WERI-Rb-1 (cell line): ENCODE results near the gene TTLL12.

Experiments
- DNase-seq: peaks from one replicate; pipeline ENCODE4 v3.0.0-alpha.2; 2020
- H3K27ac ChIP-seq: fragments of 250-450 bp; sonication (Bioruptor Pico); 2 replicates; pipeline ENCODE4 v1.5.1; 2020; ENCODE audit warnings: mild to moderate bottlenecking, moderate library complexity
- H3K27me3 ChIP-seq: fragments of 250-450 bp; sonication (Bioruptor Pico); 2 replicates; pipeline ENCODE4 v1.5.1; 2021; ENCODE audit warnings: mild to moderate bottlenecking, low read depth, moderate library complexity; ENCODE audit not compliant: insufficient read depth, severe bottlenecking
- H3K36me3 ChIP-seq: fragments of 250-450 bp; sonication (Bioruptor Pico); 2 replicates; pipeline ENCODE4 v1.5.1; 2020; ENCODE audit warnings: mild to moderate bottlenecking, moderate library complexity
- H3K4me3 ChIP-seq: 2 replicates; pipeline ENCODE4 v1.5.1; 2011; ENCODE audit warnings: low read depth, mild to moderate bottlenecking, control low read depth, low read length
- H3K9me3 ChIP-seq: fragments of 250-450 bp; sonication (Bioruptor Pico); 2 replicates; pipeline ENCODE4 v1.5.1; 2021; ENCODE audit warnings: mild to moderate bottlenecking, moderate library complexity; ENCODE audit not compliant: severe bottlenecking
- TF ChIP-seq, protein P1 (sequence below): IDR thresholded peaks from 2 replicates; pipeline ENCODE4 v1.5.1; 2011; ENCODE audit warnings: low read depth, mild to moderate bottlenecking, control low read depth, inconsistent platforms, low read length

TTLL12 gene

DNA sequence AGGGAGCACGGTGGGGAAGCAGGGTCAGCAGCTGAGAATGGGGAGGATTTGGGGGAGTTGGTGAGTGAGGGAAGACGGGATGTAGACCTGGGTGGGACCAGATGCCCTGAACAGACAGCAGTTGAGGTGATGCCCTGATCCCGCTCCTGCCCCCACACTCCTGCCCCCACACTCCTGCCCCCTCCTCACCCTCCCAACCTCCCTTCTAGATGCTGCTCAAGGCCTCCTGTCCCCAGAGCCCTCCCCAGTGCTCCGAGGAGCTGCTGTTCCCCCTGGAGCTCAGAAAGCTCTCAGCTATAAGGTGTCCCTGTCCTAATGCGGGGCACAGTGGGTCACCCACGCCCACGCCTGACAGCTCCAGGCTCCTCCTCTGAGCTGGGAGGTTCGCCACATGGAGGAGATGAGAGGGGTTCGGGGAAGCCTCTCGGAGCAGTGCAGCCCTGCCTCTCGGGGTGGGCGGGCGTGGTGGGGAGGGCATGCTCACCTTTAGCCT is 25.1 kb upstream of the TTLL12 start:
- Histone ChIP-seq H3K4me3 (no peak overlapping the region), H3K27me3 (no peaks in the 10 kb centered on the region), H3K36me3 (no peaks in the 10 kb centered on the region), H3K9me3 (no peaks in the 10 kb centered on the region), H3K27ac (no peak overlapping the region)
- TF ChIP-seq, protein P1, sequence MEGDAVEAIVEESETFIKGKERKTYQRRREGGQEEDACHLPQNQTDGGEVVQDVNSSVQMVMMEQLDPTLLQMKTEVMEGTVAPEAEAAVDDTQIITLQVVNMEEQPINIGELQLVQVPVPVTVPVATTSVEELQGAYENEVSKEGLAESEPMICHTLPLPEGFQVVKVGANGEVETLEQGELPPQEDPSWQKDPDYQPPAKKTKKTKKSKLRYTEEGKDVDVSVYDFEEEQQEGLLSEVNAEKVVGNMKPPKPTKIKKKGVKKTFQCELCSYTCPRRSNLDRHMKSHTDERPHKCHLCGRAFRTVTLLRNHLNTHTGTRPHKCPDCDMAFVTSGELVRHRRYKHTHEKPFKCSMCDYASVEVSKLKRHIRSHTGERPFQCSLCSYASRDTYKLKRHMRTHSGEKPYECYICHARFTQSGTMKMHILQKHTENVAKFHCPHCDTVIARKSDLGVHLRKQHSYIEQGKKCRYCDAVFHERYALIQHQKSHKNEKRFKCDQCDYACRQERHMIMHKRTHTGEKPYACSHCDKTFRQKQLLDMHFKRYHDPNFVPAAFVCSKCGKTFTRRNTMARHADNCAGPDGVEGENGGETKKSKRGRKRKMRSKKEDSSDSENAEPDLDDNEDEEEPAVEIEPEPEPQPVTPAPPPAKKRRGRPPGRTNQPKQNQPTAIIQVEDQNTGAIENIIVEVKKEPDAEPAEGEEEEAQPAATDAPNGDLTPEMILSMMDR = no peak
- no peak for DNase-seq

DNA sequence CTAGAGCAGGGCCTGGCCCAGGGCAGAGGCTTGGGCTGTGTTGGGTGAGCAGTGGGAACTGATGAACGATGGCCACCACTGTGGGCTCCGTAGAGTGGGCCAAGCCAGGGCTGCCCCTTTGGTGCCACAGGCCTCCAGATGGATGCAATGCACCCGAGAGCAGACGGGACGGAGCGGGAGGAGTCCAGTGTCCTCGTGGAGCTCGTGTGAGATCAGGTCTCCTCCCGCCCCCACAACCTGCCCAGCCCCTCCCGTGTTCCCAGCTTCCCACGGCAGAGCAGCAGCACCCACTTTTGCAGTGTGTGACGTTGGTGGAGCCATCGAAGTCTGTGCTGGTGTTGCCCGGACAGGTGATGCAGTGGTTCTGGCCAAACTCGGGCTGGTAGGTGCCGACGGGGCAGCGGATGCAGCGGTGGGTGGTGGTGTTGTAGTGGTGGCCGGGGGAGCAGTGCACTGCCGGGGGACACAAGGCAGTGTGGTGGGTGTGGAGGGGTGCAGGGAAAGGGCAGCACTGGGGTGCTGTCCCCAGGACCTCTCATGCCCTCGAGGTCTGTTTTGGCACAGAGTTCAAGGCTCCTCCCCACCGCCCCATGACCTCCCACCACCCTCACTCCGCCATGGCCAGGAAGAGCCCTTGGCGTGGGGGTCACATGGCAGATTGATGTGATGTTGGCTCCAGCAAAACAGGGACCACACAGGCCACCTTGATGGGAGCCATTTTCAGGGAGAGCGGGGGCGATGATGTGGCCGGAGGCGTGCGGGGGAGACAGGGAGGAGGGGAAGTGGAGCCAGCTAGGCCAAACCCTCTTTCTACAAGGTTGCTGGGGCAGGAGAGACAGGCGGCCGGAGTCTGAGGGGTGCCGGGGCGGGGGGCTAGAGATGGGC is 23.9 kb upstream of the TTLL12 start:
- Histone ChIP-seq H3K9me3 (no peaks in the 10 kb centered on the region), H3K27me3 (no peaks in the 10 kb centered on the region), H3K4me3 (no peak overlapping the region), H3K36me3 (no peaks in the 10 kb centered on the region), H3K27ac (no peak overlapping the region)
- DNase-seq = no peak
- TF ChIP-seq, protein P1 = no peak

DNA sequence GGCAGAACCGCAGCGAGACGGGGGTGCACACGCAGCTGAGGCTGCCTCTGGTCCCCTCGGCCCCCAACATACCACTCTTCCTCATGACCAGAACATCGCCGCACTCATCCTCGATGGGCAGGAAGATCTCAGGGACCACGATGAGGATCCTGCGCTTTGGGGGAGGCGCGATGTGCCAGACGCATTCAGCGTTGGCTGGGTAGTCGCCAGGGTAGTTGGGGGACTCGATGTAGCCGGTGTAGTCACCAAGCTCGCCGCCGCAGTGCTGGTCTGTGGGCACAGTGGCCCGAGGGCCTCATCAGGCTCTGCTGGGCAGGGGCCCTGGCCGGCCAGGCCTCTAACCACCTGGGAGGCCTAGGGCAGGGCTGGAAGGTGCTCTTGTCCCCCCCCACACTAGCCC is 23.0 kb upstream of the TTLL12 start:
- H3K27ac ChIP-seq = no peak overlapping the region
- no peak for DNase-seq
- H3K36me3 ChIP-seq = no peaks in the 10 kb centered on the region
- TF ChIP-seq, protein P1 = no peak
- H3K4me3 ChIP-seq = no peak overlapping the region
- H3K27me3 ChIP-seq = no peaks in the 10 kb centered on the region
- H3K9me3 ChIP-seq = no peaks in the 10 kb centered on the region

DNA sequence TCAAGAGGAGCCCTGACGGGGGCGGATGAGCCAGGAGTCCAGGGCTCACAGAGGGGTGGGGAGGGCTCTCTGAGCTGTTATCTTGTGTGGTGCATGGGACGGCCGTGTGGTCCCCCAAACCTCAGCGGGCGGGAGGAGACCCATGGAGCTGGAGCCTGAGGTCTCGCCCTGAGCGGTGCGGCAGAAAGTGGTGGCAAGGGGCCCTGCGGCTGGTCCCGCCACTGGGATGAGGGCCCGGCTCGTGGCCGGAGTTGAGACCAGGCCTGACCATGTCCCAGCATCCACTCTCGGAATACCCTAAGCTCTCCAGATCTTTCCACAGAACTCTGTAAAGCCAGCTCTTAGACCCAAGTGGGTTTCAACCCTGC is 22.6 kb upstream of the TTLL12 start:
- TF ChIP-seq, protein P1 = no peak
- Histone ChIP-seq H3K4me3 (no peak overlapping the region), H3K27me3 (no peaks in the 10 kb centered on the region), H3K36me3 (no peaks in the 10 kb centered on the region), H3K27ac (no peak overlapping the region), H3K9me3 (no peaks in the 10 kb centered on the region)
- no peak for DNase-seq

DNA sequence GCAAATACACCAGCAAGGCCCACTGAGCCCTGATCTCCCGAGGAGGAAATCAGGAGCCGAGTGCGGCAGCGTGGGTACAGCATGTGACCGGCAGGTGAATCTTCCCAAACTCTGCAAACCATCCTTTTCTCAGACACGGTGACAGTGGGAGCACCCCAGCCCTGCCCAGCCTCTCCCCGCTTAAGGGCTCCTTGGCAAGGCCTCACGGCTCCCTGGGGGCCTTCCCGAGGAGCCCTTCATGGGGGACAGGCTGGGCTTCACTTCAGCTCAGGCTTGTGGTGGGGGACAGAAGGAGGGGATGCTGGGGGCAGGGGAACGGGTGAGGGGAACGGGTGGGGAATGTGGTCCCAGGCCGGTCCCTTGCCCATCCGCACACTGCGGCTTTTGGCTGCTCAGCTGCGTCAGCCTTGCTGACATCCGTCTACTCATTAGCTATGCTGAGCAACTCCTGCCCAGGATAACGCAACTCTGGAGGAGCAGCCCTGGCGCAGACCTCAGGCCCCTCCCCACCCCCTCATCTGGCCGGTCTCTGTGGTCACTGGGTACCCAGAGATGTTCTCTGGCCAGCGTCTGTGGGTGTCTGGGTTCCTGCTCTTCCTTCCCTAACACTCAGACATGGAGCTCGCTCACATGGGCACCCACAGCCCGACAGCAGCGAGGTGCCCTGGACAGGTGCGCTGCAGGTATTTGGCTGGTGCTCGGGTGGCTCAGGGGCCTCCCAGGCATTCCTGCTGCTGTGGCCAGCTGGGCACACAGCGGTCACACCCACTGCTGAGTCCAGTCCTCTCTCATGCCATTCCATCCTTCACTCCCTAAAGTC is 22.0 kb upstream of the TTLL12 start:
- Histone ChIP-seq H3K9me3 (no peaks in the 10 kb centered on the region), H3K27ac (no peak overlapping the region), H3K36me3 (no peaks in the 10 kb centered on the region), H3K27me3 (no peaks in the 10 kb centered on the region), H3K4me3 (no peak overlapping the region)
- DNase-seq = no peak
- TF ChIP-seq, protein P1 = no peak
